DOHH2 (cell line): ENCODE measurements around the gene ALX4.

ENCODE experiments used
- EZH2phosphoT487 ChIP-seq: fragments of 200-600 bp; sonication (generic); IDR thresholded peaks from 2 replicates; pipeline ENCODE4 v1.6.1; 2017; ENCODE audit warnings: borderline replicate concordance, mild to moderate bottlenecking, antibody characterized with exemption, low read length, moderate library complexity, mixed read lengths
- TF ChIP-seq, protein P1 (sequence below): fragments of 200-600 bp; sonication (generic); IDR thresholded peaks from one replicate; pipeline ENCODE4 v1.5.1; 2014; ENCODE audit warnings: antibody characterized with exemption, mild to moderate bottlenecking, low read depth, low read length; ENCODE audit not compliant: poor library complexity, severe bottlenecking

DNA sequence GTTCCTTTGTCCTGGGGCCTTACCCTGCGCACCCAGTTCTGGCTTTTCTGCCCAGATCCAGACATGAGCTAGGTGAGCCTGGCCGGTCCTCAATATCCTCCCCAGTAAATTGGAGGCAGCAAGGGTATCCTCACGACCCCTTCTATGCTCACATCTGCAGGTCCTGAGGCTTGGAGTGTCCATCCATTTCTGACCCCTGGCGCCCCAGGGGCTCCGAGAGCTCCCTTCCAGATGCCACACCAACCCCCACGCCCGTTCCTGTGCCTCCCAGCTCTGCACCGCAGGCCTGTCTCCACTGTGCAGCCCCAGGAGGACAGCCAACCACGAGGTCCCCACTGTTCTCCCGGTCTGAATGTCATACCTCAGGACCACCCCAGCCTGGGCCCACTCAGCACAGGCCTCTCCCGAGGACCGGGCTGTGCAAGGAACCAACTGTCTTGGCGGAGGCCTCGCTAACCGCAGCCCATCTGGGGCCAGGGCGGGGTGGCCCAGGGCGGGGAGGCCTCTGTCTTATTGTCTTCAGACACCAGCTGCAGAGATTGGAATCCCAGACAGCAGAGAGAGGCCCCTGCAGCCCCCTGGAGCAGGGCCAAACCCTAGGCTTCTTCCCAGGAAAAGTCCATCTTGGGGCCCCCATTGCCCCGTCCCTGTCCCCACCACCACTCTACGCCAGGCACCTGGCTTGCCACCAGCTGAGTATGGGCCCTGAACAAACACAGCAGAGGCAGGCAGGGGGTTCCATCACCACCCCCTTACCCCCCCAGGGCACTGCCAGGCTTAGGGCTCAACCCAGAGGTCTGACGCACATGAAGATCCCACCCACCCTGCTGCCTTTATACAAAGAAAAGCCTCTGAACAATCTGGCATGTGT is 39.3 kb downstream of the ALX4 start:
- TF ChIP-seq, protein P1, sequence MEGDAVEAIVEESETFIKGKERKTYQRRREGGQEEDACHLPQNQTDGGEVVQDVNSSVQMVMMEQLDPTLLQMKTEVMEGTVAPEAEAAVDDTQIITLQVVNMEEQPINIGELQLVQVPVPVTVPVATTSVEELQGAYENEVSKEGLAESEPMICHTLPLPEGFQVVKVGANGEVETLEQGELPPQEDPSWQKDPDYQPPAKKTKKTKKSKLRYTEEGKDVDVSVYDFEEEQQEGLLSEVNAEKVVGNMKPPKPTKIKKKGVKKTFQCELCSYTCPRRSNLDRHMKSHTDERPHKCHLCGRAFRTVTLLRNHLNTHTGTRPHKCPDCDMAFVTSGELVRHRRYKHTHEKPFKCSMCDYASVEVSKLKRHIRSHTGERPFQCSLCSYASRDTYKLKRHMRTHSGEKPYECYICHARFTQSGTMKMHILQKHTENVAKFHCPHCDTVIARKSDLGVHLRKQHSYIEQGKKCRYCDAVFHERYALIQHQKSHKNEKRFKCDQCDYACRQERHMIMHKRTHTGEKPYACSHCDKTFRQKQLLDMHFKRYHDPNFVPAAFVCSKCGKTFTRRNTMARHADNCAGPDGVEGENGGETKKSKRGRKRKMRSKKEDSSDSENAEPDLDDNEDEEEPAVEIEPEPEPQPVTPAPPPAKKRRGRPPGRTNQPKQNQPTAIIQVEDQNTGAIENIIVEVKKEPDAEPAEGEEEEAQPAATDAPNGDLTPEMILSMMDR = no peak
- no peak for TF ChIP-seq EZH2phosphoT487
